ENCODE data around the gene IRS1. TPM values are rescaled to one million over a fixed set of nuclear protein-coding genes. Genes with fewer than 3 reads are reported as not detected.
A peak's percentile ranks its signal among the peaks of the same experiment; 100 is the strongest.

The IRS1 gene
- polyA plus RNA-seq, 1 of the 3 experiments (the other 2 are of a cell fraction), result 16.5 TPM

GRCh38 chr2:226721541-226721940 is 78.1 kb downstream of the IRS1 start (continued):
- TF ChIP-seq POLR2AphosphoS5 (IDR thresholded peaks at IDR 0.05; ENCODE audit: low read depth, low read length) (no peak), TAF1 (IDR thresholded peaks at IDR 0.05; ENCODE audit: borderline replicate concordance, low read depth, low read length) (no peak), MXI1 (IDR thresholded peaks at IDR 0.05; ENCODE audit: low read depth, low read length) (peak; percentile 60; the same call in 1 of the 2 replicates), EZH2phosphoT487 (IDR thresholded peaks at IDR 0.05; ENCODE audit: borderline replicate concordance, low read depth) (no peak), MEF2A (IDR thresholded peaks at IDR 0.05; ENCODE audit: borderline replicate concordance, low read depth) (no peak), JUND (IDR thresholded peaks at IDR 0.05) (no peak)

- peaks cover 0 to 2% of the 10 kb centered on the region in 2 experiments; a peak in 2 of 4 replicates for H3K4me1 ChIP-seq (ENCODE audit: control insufficient read depth in 1 of 2, insufficient read depth in 2 of 2, low read depth in 1 of 2, low read length in 1 of 2)
- no peaks in the 10 kb centered on the region for H3K9me2 ChIP-seq
- H3K4me2 ChIP-seq, result no peak overlapping the region
- H3F3A ChIP-seq (replicated peaks; ENCODE audit: insufficient read depth), result peaks cover 3% of the 10 kb centered on the region
- TF ChIP-seq NFIC (IDR thresholded peaks at IDR 0.05; ENCODE audit: borderline replicate concordance) (no peak), MEF2A (IDR thresholded peaks at IDR 0.05; ENCODE audit: borderline replicate concordance, low read depth) (no peak), SMC3 (IDR thresholded peaks at IDR 0.05; ENCODE audit: low read depth, low read length) (no peak), FOSL2 (IDR thresholded peaks at IDR 0.05; ENCODE audit: borderline replicate concordance, low read depth) (no peak), FOXJ3 (CRISPR knock-in tag; IDR thresholded peaks at IDR 0.05) (no peak), RXRA (IDR thresholded peaks at IDR 0.05; ENCODE audit: borderline replicate concordance, low read depth) (no peak), GATA2 (CRISPR knock-in tag; IDR thresholded peaks at IDR 0.05) (no peak), GABPA (IDR thresholded peaks at IDR 0.05; ENCODE audit: low read depth) (no peak), CTCF (IDR thresholded peaks at IDR 0.05) (no peak), FOXM1 (IDR thresholded peaks at IDR 0.05; ENCODE audit: low read depth) (no peak), TCF12 (IDR thresholded peaks at IDR 0.05) (no peak), NRF1 (IDR thresholded peaks at IDR 0.05; ENCODE audit: low read depth, low read length) (no peak), SIN3A (IDR thresholded peaks at IDR 0.05; ENCODE audit: borderline replicate concordance, low read depth, low read length) (no peak), USF2 (IDR thresholded peaks at IDR 0.05; ENCODE audit: borderline replicate concordance, low read depth, low read length) (no peak), TEAD4 (IDR thresholded peaks at IDR 0.05; ENCODE audit: borderline replicate concordance, insufficient read depth) (no peak), YY1 (IDR thresholded peaks at IDR 0.05; ENCODE audit: low read depth) (no peak), EP300 (IDR thresholded peaks at IDR 0.05; ENCODE audit: borderline replicate concordance in 1 of 2, low read depth in 1 of 2, low read length in 1 of 2) (no peak), RCOR1 (IDR thresholded peaks at IDR 0.05; ENCODE audit: low read length) (no peak), IRF3 (IDR thresholded peaks at IDR 0.05; ENCODE audit: low read depth, low read length) (no peak), REST (IDR thresholded peaks at IDR 0.05; ENCODE audit: low read depth, low read length) (no peak)
- H3K27ac ChIP-seq (ENCODE audit: low read depth in 2 of 2, low read length in 1 of 2), result no peak overlapping the region
- peak; percentile 39 for DNase-seq
- ChIA-PET CTCF (no interaction called here), POLR2A (no interaction called here)
- 75% methylated on average over 5 of the region's 5 CpGs for WGBS (ENCODE audit: low lambda C conversion rate)
- H3K36me3 ChIP-seq (replicated peaks in 1 of 2; ENCODE audit: control insufficient read depth in 1 of 2, insufficient read depth in 2 of 2, low read length in 1 of 2), result no peaks in the 10 kb centered on the region
- H3K79me2 ChIP-seq (ENCODE audit: insufficient read depth), result no peaks in the 10 kb centered on the region
- no peak overlapping the region for H2AFZ ChIP-seq (ENCODE audit: low read depth)
- no peaks in the 10 kb centered on the region for H3K27me3 ChIP-seq (ENCODE audit: insufficient read depth)
- H3K4me3 ChIP-seq (ENCODE audit: low read depth in 2 of 2, low read length in 1 of 2), result no peak overlapping the region
- no peak overlapping the region for H3K9ac ChIP-seq
- no peaks in the 10 kb centered on the region for H3K9me3 ChIP-seq
- H4K20me1 ChIP-seq (ENCODE audit: insufficient read depth), result no peaks in the 10 kb centered on the region
These were observed 78.7 kb downstream of the IRS1 start for GRCh38 chr2:226720948-226721347.
